ENCODE data around the gene CTIF.

GRCh38 chr18:48620071-48620470 lies 81.2 kb downstream of the CTIF start:
- TF ChIP-seq POLR2AphosphoS5 (IDR thresholded peaks at IDR 0.05), result no peak
- TF ChIP-seq CTCF (IDR thresholded peaks at IDR 0.05), result no peak
- TF ChIP-seq POLR2A (IDR thresholded peaks at IDR 0.05), result no peak
